Fibroblast of the aortic adventitia (primary cell): Measurements from ENCODE around the gene WDHD1. TPM values are rescaled to one million over a fixed set of nuclear protein-coding genes. Genes with fewer than 3 reads are reported as not detected.

Experiments
- DNase-seq: peaks from one replicate; pipeline ENCODE4 v3.0.0-alpha.2; 2010; ENCODE audit warnings: low read depth
- H3K4me3 ChIP-seq: 2 replicates; pipeline ENCODE4 v1.5.1; 2011; ENCODE audit warnings: low read depth, mild to moderate bottlenecking, control low read depth, low read length, moderate library complexity
- CTCF ChIP-seq: IDR thresholded peaks from 2 replicates; pipeline ENCODE4 v1.5.1; 2011; ENCODE audit warnings: mild to moderate bottlenecking, low read length, control low read depth, inconsistent platforms; ENCODE audit not compliant: insufficient read depth
- total RNA-seq: library from RNA; depleted of rRNA; stranded (reverse); fragments of >200 nt; gene quantifications from 2 replicates; pipeline ENCODE4 v1.2.3, GENCODE V29; 2012; ENCODE audit warnings: low replicate concordance

WDHD1 gene
- total RNA-seq, 1 donor, result 27.0 TPM

DNA sequence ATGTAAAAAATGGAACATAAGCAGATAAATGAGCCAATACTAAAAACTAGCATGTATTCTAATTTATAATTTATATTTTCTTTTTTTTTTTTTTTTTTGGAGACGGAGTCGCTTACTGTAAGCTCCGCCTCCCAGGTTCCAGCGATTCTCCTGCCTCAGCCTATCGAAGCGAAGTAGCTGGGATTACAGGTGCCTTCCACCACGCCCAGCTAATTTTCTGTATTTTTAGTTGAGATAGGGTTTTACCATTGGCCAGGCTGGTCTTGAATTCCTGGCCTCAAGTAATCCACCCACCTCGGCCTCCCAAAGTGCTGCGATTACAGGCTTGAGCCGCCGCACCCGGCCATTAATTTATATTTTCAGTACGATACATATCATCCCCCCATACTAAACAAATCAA lies 27.2 kb upstream of the WDHD1 start:
- no peak for DNase-seq
- no peak for TF ChIP-seq CTCF
- no peak overlapping the region for H3K4me3 ChIP-seq

GRCh38 chr14:55053500-55053899 lies 26.6 kb upstream of the WDHD1 start:
- TF ChIP-seq CTCF, result no peak
- DNase-seq, result no peak
- H3K4me3 ChIP-seq, result peak overlapping the region; percentile 95

DNA sequence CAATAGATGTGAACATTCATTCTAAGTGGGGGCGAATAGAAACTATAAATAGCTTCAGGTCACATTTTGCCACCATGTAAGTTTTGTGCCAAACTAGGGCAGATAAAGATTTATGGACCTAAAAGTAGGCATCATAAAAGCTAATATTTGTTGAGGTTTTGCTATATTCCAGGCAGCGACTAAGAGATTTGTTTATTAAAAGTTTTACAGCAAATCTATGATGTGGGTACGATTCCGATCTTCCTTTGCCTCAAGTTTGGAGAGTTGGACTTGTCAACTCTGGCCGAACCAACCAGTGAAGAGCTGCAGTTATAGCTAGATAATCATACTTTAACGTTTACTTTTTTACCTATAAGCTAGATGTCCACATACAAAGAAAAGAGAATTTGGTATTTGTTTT lies 26.1 kb upstream of the WDHD1 start:
- TF ChIP-seq CTCF, result no peak
- peak overlapping the region; percentile 95 for H3K4me3 ChIP-seq
- no peak for DNase-seq

- peak; percentile 59 for DNase-seq
- peak overlapping the region; percentile 95 for H3K4me3 ChIP-seq
- no peak for TF ChIP-seq CTCF
These were observed 25.5 kb upstream of the WDHD1 start for GRCh38 chr14:55052269-55052930.

DNA sequence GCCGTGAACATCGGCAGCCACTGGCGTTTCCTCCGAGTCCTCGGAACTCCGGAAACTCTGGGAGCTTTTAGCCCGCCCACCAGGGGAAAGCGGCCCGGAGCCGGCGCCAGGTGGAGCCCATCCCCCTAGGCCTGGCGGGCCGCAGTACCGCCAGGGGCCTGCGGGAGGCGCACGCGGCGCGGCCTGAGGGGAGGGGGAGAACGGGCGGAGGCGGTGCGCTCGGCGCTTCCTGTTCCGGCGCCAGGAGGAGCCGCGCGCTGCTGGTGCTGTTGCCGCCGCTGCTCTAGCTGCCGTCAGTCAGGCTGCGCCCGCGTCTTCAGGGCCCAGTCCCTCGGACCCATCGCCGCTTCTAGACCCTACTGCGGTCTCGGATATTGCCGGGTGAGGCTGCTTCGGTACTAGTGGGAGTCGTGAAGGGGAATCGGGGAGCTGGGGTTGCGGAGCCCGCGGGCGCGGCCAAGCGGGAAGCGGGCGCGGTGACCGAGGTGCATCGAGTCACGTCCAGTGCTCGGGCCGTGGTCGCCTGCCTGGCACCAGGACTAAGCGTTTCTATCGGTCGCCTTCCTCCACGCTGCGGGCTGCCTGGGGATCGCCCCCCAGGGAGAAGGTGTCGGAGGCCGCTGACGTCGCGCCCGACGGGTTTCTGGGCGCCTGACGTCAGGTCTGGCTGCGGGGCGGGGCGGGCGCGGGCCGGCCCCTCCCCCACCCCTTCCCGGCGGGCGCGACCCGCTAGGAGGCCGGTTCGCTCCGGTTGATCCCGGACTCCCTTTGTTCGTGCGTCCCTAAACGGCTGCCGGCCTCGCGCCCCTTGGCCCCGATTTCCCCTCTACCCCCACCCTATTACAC lies 24.7 kb upstream of the WDHD1 start, which contains the start of gene MAPK1IP1L:
Gene MAPK1IP1L (plus strand): TSS at position 225 of the 846 bp plus-strand sequence. CDS start 10,037 bp downstream, outside the sequence.
- peak; percentile 91 for DNase-seq
- TF ChIP-seq CTCF, result peak; percentile 81
- peak within 1 kb of the TSS; percentile 95 for H3K4me3 ChIP-seq

- TF ChIP-seq CTCF, result no peak
- no peak for DNase-seq
- peak overlapping the region; percentile 63 for H3K4me3 ChIP-seq
These were observed 24.2 kb upstream of the WDHD1 start for GRCh38 chr14:55051165-55051422.
